Measurements from ENCODE around the gene ISLR.

ISLR gene

DNA sequence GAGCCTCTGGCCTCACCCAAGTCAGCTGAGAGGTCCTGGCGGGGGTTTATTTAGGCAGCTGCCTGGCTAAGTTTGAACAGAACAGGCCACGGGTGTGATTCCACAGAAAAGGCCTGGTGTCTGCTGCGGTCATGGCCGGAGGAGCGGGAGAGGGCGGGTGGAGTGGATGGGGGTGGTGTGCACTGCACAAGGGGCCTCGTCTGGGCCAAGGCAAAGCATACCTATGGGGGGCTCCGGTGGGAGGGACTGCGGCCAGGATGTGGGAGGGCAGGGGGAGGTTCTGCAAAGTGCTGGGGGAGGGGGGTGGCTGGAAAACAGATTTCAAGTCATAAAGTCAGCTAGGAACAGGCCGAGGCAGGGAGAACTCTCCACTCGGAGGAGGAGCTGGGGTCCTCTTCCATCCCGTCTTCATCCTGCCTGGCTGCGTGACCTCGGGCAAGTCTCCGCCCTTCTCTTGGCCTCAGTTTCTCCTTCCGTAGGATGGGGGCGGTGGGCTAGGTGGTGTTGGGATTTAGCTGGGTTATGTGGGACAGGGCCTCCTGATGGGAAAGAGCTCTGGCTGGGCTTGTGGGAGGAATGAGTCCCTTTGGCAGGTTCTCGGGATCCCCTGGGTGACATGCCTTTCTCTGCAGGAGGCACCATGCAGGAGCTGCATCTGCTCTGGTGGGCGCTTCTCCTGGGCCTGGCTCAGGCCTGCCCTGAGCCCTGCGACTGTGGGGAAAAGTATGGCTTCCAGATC is 878 bp downstream of the ISLR start:
- no peak for DNase-seq

DNA sequence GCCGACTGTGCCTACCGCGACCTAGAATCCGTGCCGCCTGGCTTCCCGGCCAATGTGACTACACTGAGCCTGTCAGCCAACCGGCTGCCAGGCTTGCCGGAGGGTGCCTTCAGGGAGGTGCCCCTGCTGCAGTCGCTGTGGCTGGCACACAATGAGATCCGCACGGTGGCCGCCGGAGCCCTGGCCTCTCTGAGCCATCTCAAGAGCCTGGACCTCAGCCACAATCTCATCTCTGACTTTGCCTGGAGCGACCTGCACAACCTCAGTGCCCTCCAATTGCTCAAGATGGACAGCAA is 1.4 kb downstream of the ISLR start:
- no peak for DNase-seq

DNA sequence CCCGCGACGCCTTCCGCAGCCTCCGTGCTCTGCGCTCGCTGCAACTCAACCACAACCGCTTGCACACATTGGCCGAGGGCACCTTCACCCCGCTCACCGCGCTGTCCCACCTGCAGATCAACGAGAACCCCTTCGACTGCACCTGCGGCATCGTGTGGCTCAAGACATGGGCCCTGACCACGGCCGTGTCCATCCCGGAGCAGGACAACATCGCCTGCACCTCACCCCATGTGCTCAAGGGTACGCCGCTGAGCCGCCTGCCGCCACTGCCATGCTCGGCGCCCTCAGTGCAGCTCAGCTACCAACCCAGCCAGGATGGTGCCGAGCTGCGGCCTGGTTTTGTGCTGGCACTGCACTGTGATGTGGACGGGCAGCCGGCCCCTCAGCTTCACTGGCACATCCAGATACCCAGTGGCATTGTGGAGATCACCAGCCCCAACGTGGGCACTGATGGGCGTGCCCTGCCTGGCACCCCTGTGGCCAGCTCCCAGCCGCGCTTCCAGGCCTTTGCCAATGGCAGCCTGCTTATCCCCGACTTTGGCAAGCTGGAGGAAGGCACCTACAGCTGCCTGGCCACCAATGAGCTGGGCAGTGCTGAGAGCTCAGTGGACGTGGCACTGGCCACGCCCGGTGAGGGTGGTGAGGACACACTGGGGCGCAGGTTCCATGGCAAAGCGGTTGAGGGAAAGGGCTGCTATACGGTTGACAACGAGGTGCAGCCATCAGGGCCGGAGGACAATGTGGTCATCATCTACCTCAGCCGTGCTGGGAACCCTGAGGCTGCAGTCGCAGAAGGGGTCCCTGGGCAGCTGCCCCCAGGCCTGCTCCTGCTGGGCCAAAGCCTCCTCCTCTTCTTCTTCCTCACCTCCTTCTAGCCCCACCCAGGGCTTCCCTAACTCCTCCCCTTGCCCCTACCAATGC is 2.0 kb downstream of the ISLR start:
- DNase-seq = no peak

DNA sequence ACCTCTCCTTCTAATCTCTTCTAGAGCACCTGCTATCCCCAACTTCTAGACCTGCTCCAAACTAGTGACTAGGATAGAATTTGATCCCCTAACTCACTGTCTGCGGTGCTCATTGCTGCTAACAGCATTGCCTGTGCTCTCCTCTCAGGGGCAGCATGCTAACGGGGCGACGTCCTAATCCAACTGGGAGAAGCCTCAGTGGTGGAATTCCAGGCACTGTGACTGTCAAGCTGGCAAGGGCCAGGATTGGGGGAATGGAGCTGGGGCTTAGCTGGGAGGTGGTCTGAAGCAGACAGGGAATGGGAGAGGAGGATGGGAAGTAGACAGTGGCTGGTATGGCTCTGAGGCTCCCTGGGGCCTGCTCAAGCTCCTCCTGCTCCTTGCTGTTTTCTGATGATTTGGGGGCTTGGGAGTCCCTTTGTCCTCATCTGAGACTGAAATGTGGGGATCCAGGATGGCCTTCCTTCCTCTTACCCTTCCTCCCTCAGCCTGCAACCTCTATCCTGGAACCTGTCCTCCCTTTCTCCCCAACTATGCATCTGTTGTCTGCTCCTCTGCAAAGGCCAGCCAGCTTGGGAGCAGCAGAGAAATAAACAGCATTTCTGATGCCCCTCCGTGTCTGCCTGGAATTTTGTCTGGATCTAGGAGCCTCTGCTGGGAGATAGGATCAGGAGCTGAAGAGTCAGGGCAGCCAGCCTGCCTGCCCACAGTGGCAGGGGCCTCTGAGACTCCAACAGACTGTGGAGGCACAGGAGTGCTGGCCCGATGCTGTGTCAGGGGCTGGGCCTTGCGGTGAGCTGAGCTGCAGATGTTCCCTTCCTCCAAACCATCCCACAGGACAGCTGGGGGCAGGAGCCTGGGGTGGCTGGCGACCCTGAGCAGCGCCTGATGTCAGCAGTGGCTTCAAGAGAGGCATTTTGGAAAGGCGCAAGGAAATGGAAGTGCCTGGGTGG is 3.0 kb downstream of the ISLR start:
- DNase-seq = no peak

DNA sequence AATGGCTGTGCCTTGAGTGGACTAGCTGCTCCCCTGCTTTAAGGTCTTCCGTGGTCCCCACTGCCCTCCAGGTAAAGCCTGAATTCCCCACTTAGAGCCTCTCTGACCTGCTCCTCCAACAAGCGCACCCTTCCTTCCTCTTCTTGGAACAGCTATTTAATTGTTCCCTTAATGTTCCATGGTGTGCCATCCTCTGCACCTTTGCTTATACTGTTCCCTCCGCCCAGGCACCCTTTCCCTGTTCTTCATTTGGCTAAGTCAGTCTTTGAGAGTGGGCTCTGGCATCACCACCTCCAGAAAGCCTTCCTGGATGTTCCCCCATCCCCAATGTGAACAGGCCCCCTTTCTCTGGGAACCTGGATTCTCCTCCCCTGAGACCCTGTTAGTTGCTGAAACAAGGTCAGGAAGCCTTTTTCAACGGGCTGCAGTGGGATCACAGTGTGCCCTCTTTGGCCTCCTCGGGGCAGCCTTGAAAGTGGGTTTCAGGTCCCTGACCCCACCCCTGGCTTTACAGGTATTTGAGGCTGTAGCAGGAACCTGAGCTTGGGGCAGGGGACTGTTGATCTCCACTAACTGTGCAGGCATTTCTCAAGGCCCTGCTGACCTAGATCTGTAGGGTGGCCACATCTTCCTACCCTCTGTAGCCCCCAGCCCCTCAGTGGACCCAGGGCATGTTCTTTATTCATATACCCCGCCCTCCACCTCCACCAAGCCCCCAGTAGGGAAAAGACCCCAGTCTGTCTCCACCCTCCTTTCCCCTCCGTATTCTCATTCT is 5.0 kb downstream of the ISLR start:
- no peak for DNase-seq

DNA sequence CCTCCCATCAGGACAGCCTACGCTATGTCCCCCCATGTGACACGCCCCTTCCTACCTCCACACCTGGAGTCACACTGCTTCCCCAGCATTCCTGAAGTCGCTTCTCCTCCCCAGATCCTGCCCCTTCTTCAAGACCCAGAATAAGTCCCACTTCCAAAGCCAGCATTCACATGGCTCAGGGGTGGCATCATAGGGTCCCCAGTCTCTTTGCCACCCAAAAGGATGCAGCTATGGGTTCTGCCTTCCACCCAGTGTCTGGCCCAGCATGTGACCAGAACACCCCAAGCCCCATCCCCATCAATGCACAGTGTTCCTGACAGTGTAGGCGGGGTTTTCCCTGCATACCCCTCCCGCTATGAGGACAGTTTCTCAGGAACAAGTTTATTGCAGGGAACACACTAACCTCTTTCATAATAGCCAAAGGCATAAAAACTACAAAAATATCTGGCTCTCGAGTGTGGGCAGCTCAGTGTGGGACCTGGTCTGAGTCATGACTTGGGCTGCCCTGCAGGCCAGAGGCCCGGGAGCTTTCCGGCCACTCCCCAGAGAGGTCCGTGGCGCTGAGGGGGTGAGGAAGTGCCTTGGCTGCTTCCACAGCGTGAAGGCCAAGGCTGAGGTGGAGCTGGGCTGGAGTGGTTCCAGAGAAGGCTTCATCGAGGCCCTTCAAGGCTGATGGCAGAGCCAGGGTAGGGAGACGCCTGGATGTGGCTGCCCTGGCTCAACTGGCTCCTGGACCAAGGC is 5.8 kb downstream of the ISLR start:
- no peak for DNase-seq

DNA sequence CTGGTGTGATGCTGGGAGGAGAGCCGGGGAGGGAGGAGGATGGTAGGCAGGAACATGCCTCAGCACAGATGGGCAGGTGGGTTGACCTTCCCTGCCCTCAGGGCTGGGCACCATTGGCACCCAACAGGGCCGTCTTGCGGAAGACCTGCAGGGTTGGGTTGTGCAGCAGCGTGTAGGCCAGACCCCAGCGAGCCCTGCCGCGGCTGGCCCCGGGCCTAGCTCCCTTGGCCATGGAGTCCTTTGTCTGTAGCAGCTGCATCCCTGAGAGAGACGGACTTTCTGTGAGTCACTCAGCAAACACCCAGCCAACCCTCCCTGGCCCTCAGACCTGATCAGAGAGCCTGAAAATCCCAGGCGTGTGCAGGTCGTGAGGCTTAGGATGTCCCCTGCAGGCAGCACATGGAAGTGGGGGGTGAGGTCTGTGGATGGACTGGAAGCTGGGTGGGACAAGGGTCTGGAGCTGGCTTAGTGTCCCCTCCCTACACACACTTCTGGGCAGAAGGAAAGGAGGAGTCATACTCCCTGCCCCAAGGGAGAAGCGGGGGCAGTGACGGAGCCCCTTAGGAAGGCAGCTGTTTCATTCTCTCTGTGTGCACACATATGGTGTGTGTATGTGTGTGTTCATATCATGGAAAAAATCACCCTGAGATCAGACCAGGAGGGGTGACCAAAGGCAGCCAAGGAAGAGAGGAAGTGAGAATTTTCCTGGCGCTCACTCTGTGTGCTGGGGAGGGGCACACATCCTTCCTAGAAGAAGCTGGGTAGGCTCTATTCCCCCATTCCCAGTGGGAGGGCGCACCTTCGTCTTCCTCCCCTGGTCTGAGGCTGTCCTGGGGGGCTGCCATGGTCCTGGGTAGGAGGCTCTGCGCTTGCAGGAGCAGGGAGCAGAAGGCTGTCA is 6.7 kb downstream of the ISLR start:
- no peak for DNase-seq

DNA sequence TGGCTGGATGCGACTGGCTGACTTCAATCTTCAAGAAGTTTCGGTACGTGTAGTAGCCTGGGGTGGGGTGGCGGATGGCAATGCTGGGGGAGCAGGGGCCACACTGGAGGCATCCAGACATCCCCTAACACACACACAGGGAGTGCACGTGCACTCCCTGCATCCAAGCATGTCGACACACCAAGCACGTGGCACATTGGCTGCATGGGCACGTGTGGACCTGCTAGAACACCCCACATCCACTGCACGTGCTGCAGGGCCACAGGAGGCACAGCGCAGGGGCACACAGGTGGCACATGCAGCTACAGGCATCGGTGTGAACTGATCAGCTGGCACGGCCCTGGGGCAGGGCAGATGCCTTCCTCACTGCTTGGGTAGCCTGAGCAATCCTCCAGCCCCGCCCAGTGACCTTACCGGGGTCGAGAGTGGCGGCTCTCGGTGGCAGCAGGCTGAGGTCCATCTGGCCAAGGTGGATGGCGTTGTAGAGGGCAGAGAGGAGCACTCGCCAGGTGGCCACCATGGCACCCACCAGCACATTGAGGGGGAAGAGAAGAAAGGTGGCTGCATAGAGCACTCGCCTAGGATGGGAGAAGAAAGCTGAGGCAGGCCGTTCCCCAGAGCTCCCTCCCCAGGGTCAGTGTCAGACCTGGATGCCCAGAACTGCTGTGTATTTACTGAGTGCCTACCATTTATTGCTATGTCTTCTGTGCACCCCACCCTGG is 7.5 kb downstream of the ISLR start:
- DNase-seq = no peak

DNA sequence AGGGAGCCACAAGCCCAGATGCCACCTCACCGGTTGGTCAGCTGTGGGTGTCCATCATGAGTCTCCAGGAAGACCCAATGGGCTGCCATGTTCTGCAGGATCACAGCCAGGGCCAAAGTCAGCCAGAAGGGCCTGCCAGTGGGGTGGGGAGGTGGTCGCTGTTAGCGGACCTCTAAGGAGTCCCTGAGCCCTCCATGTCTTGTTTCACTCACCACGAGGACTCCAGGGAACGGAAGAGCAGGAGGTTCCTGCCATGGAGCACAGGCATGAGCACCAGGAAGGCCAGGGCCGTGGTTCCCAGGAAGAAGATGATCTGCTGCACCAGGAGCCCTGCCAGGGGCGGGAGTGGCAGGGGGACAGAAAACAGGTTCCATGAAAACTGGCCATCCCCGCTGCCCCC is 8.6 kb downstream of the ISLR start:
- no peak for DNase-seq

DNA sequence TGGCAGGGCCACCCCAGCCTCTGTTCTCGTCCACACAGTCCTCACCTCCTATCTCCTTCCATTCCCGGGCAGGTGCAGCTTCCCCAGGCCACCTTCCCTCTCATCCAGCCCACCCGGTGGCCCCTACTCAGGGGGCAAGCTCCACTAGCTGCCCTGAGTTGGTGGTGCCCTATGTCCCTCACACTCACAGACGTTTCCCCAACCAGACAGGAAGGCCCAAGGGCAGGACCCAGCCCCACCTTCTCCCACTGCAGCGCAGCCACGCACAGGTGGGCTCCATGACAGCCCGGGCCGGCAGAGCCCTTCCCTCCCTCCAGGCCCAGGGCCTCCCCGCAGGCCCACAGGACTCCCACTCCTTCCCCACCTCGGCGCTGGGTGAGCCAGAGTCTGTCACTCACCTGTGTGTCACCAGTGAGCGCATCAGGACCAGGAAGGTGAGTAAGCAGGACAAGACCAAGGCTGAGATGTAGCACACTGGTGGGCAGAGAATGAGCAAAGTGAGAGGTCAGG is 11.1 kb downstream of the ISLR start:
- DNase-seq = no peak

DNA sequence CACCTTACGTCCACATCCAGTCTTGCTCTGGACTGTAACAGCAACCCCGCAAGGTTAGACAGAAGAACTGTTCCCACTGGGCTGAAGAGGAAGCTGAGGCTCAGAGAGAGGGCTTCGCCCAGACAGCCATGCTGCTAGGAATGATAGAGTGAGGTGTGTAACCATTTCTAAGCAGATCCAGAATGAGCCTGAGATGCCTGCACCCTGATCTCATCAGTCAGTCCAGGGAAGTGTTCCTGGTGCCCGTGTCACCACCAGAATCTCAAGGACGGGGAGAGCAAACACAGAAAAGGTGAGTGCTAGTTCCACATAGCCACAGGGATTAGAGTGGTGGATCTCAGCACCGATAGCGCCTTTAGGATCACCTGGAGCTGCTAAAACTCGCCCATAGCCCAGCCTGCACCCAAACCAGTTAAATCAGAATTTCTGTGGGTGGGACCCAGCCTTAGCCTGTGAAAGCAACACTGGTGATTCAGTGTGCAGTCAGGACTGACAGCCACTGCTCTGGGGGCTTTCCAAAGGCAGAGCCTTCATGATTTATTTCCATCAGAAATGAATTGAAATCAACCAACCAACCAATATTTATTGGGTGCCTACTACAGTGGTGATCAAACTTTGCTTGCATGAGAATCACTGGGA is 12.3 kb downstream of the ISLR start:
- DNase-seq = no peak

DNA sequence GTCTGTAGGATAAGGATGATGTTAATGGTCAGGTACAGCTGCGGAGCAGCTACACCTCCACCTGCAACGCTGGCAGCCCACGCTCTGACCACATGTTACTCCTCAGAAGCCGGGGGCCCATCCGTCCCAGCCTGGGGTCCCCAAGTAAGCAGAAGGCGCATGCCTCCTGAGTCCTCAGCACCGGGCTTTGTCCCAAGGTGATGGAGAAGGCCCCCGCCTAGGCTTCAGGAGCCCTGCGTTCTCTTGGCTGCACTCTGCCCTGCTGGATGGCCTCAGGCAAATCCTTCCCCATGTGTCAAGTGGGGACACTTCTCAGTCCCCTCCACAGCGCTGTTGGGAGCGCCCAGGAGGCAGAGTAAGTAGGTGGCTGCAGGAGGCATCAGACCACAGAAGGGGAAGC is 14.7 kb downstream of the ISLR start:
- no peak for DNase-seq

DNA sequence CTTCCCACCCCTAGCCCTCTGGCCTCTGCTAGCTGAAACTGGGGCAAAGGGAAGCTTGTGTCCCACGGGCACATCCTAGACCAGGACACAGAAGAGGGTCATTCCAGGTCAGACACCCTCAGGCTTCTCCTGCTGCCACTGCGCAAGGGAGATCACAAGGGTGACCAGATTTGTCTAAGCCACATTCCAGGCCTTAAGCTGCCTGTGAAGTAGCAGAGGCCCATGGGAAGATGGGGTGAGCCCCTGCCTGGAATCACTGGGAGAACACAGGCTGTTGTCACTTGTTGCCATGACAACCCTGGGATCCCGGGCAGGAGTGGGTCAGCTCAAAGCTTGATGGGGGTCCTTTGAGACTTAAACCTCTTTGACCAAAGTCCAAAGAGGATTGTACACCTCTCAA is 18.3 kb downstream of the ISLR start:
- no peak for DNase-seq

DNA sequence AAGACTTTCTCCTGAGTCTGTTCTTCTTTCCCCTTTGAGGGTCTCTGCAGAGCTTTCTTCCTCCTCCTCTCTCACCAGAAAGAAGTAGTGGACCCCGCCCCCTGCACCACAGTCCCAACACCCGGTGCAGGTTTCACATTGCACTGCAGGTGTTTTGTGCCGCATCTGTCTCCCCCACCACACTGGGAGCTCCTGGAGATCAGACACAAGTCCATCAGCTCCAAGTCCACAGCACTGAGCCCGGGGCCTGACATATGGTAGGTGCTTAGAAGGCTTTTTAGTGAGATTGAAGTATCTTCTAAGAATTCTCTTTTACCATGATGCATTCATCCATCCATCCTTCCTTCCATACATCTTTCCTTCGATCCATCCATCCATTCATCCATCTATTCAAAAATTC is 19.2 kb downstream of the ISLR start:
- DNase-seq = no peak

DNA sequence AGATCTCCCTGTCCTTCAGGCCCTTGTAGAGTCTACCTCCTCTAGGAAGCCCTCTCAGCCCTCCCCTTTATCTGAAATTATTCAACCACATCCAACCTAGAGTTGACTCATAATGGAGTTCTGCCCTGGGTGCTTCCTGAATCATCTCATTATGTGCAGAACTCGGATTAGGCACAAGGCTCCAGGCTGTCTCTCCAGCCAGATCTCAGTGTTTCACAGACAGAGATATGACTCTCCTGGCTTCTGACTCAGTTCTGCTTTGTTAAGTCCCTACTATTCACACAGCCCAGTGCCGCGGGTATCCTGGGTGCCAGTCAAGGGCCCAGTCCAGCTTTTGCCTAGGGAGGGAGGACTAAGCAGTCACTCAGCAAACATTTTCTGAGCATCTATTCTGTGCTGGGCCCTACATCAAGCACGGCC is 19.8 kb downstream of the ISLR start:
- no peak for DNase-seq

DNA sequence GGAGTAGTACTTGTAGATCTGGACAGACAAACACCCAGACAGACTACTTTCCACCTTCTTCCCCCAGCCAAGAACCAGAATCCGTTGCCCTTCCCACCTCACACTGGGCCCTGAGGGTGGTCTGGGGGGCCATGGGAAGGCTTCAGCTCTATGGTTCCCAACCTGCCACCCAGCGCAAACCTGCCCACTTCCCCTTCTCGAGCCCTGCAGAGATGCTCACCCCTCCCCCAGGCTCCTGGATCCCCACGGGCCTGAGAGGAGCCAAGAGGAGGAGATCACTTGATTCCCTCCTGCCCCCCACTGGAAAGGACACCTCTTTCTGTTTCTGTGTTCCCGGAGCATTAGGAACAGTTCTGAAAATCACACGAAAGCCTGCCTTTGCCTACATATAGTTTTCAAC is 20.4 kb downstream of the ISLR start:
- DNase-seq = no peak

DNA sequence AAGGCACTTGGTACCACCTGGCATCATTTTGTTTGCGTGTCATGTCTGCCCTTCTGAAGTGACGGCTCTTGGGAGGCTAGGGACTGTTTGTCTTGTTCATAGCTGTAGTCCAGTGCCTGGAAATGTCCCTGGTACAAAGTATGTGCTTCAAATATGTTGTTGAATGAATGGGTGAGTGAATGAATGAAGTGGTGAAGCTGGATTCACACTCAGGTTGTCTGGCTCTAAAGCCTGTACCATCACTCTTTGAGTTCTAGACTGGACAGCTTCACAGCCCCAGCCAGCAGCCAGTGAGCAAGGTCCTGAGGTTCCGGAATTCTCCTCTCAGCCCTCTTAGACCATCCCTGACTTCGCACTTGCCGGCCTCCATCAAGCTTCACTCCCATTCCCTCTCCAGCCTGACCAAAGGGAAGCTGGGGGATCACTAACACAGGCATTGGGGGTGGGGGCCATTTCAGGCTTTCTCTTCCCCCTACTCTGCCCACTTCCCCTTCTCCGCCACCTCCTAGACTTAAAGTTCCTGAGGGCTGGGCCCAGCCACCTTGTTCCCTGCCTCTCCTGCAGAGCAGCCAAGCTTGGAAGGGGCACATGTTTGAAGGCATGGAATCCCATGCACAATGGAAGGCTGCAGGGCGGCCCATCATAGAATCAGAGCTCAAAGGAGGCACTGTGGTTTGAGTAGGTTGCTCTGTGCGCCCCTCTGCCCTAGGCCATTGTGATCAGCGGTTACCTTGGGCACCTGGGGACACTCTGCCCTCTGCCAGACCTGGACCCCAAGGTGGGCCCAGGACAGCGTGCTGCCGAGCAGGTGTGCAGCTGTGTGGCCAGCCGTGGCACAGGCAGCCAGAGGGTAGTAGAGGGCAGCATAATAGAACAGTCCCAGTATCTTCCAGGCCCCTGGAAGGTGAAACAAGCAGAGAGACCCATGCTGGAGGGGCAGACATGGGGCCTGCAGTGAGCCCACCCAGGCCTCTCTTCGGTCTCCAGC is 21.4 kb downstream of the ISLR start:
- DNase-seq = no peak

DNA sequence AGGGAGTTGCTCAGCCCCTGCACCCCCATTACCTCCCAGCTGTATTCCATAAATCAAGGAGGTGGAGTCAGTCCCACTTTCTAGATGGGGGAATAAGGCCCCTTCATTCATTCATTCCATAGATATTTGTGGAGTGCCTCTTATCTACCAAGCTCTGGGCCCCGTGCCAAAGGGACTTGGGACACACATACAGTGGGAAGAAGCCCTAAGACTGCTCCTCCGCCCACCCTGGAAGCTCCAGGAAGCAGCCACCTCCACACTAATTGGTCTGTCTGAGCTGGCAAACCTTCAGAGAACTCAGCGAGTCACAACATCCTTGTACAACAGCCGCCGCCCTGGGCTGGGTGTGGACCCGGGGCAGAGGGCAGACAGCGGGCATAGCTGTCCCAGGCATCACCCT is 22.7 kb downstream of the ISLR start:
- DNase-seq = no peak
